ENCODE results near the gene MKNK2. TPM values are rescaled to one million over a fixed set of nuclear protein-coding genes. Genes with fewer than 3 reads are reported as not detected.
A peak's percentile ranks its signal among the peaks of the same experiment; 100 is the strongest.
"Not testable (repeated sequence)": the region's sequence is repeated elsewhere in the genome, so short reads cannot be mapped to it uniquely, and the experiment has no call there.

Gene MKNK2
- total and polyA plus RNA-seq, 2 donors (not counting 1 experiment from before 2014, with no cell fraction given): 440 to 777 TPM

GRCh38 chr19:2087621-2088100, 36.6 kb upstream of the MKNK2 start:
- Histone ChIP-seq H4K20me1 (ENCODE audit: control insufficient read depth, insufficient read depth, low read length, poor library complexity, severe bottlenecking) (peaks cover 16% of the 10 kb centered on the region), H3K79me2 (ENCODE audit: control insufficient read depth, insufficient read depth, low read length) (peaks cover 44% of the 10 kb centered on the region), H3K9me3 (ENCODE audit: control extremely low read depth in 1 of 3, control insufficient read depth in 2 of 3, insufficient read depth in 1 of 3, low read length in 2 of 3) (peaks cover 0 to 13% (median 0%) of the 10 kb centered on the region in 3 donors), H2AFZ (ENCODE audit: insufficient read depth, low read depth, low read length, poor library complexity, severe bottlenecking) (no peak overlapping the region), H3K27me3 (replicated peaks in 1 of 4; ENCODE audit: control extremely low read depth in 1 of 4, control insufficient read depth in 3 of 4, insufficient read depth in 4 of 4, low read length in 3 of 4) (no peaks in the 10 kb centered on the region), H3K36me3 (replicated peaks in 1 of 2; ENCODE audit: control extremely low read depth in 1 of 2, control insufficient read depth in 1 of 2, extremely low read depth in 1 of 2, insufficient read depth in 2 of 2, low read length in 1 of 2) (peaks cover 0 to 6% of the 10 kb centered on the region in 2 experiments), H3K4me3 (ENCODE audit: control extremely low read depth in 1 of 5, extremely low read depth in 1 of 5, insufficient read depth in 1 of 5, low read depth in 2 of 5, low read length in 4 of 5) (peak overlapping the region in 3 of 5 experiments; percentile 17 to 34 (median 18)), H3K9ac (ENCODE audit: low read length) (peak overlapping the region; percentile 71), H3K27ac (ENCODE audit: low read length in 2 of 2) (peak overlapping the region; percentile 96 to 99), H3K4me2 (replicated peaks; ENCODE audit: low read depth, low read length, poor library complexity, severe bottlenecking) (peak overlapping the region; percentile 95), H3K4me1 (ENCODE audit: control insufficient read depth in 2 of 2, insufficient read depth in 2 of 2, low read length in 2 of 2) (peaks cover 70 to 81% of the 10 kb centered on the region in 2 donors)
- H3K27me3 Mint-ChIP-seq: no peaks in the 10 kb centered on the region
- H3K9me3 Mint-ChIP-seq (ENCODE audit: insufficient read depth): no peaks in the 10 kb centered on the region
- intact Hi-C loops (cut with micrococcal nuclease): loop anchor here (1.0 to 10.0 kb wide), 2 partner anchors 9 to 537 kb away; partner anchors contain the start of genes IZUMO4 and MOB3A
- 4% methylated on average over 14 of the region's 14 CpGs for WGBS (ENCODE audit: insufficient coverage)
- CTCF ChIA-PET: interaction anchor here (0.8 to 6.5 kb wide), 10 partner anchors 6 to 45 kb away, joined by 3 to 54 read pairs (median 9); partner anchors contain the start of gene MOB3A
- peak; percentile 92 for DNase-seq
- H3K4me1 Mint-ChIP-seq: peaks cover 74% of the 10 kb centered on the region
- H3K4me3 Mint-ChIP-seq: peak overlapping the region; percentile 90
- H3K27ac Mint-ChIP-seq: peak overlapping the region; percentile 100
- peak; percentile 20 for ATAC-seq (ENCODE audit: low read depth)
- POLR2A ChIA-PET: interaction anchor here (0.5 to 10.2 kb wide), 24 partner anchors 7 to 698 kb away, joined by 3 to 123 read pairs (median 4); partner anchors contain the start of genes AP3D1, IZUMO4, MKNK2 and MOB3A
- TF ChIP-seq EZH2 (IDR thresholded peaks at IDR 0.05; ENCODE audit: borderline replicate concordance, insufficient read depth, low read depth, low read length, poor library complexity, severe bottlenecking) (no peak), CTCF (IDR thresholded peaks at IDR 0.05) (peak; percentile 61)

GRCh38 chr19:2086695-2087620, 35.9 kb upstream of the MKNK2 start:
- Histone ChIP-seq H3K79me2 (ENCODE audit: control insufficient read depth, insufficient read depth, low read length) (peaks cover 44% of the 10 kb centered on the region), H3K4me2 (replicated peaks; ENCODE audit: low read depth, low read length, poor library complexity, severe bottlenecking) (peak overlapping the region; percentile 95)

More at GRCh38 chr19:2086695-2087620, 35.9 kb upstream of the MKNK2 start:
- H3K9me3 ChIP-seq (ENCODE audit: control extremely low read depth in 1 of 3, control insufficient read depth in 2 of 3, insufficient read depth in 1 of 3, low read length in 2 of 3); H3K27me3 Mint-ChIP-seq; H3K9me3 Mint-ChIP-seq (ENCODE audit: insufficient read depth); H2AFZ ChIP-seq (ENCODE audit: insufficient read depth, low read depth, low read length, poor library complexity, severe bottlenecking); H3K27me3 ChIP-seq (replicated peaks in 1 of 4; ENCODE audit: control extremely low read depth in 1 of 4, control insufficient read depth in 3 of 4, insufficient read depth in 4 of 4, low read length in 3 of 4): not testable (repeated sequence)
- H4K20me1 ChIP-seq (ENCODE audit: control insufficient read depth, insufficient read depth, low read length, poor library complexity, severe bottlenecking): peaks cover 23% of the 10 kb centered on the region
- Mint-ChIP-seq H3K4me3 (peak overlapping the region; percentile 90), H3K4me1 (peaks cover 76% of the 10 kb centered on the region), H3K27ac (peak overlapping the region; percentile 100)
- WGBS (ENCODE audit: insufficient coverage): 16% methylated on average over 10 of the region's 13 CpGs
- peak overlapping the region; percentile 96 to 99 for H3K27ac ChIP-seq (ENCODE audit: low read length in 2 of 2)
- peak overlapping the region in 4 of 5 experiments; percentile 11 to 47 (median 14) for H3K4me3 ChIP-seq (ENCODE audit: control extremely low read depth in 1 of 5, extremely low read depth in 1 of 5, insufficient read depth in 1 of 5, low read depth in 2 of 5, low read length in 4 of 5)
- ChIA-PET POLR2A (interaction anchor here (0.5 to 10.2 kb wide), 22 partner anchors 8 to 1180 kb away, joined by 3 to 123 read pairs (median 4); partner anchors contain the start of genes AP3D1, IZUMO4, MKNK2 and MOB3A), CTCF (interaction anchor here (0.9 to 6.5 kb wide), 9 partner anchors 7 to 44 kb away, joined by 3 to 54 read pairs (median 10); partner anchors contain the start of gene MOB3A)
- peak overlapping the region; percentile 71 for H3K9ac ChIP-seq (ENCODE audit: low read length)
- DNase-seq: peak; percentile 81
- peak; percentile 0 for ATAC-seq (ENCODE audit: low read depth)
- H3K4me1 ChIP-seq (ENCODE audit: control insufficient read depth in 2 of 2, insufficient read depth in 2 of 2, low read length in 2 of 2): peaks cover 70 to 81% of the 10 kb centered on the region in 2 donors
- intact Hi-C loops (cut with micrococcal nuclease): loop anchor here (1.0 to 10.0 kb wide), 2 partner anchors 9 to 538 kb away; partner anchors contain the start of genes IZUMO4 and MOB3A
- peaks cover 0 to 12% of the 10 kb centered on the region in 2 experiments for H3K36me3 ChIP-seq (replicated peaks in 1 of 2; ENCODE audit: control extremely low read depth in 1 of 2, control insufficient read depth in 1 of 2, extremely low read depth in 1 of 2, insufficient read depth in 2 of 2, low read length in 1 of 2)

Measured in B cell (primary cell).